GM18508 (cell line): ENCODE measurements around the gene HK2.

Experiments used
- ATAC-seq: cut with Tn5 transposase; IDR thresholded peaks from one replicate; pipeline ENCODE4 v1.9.1; 2021; ENCODE audit warnings: moderate number of reproducible peaks; ENCODE audit not compliant: insufficient read depth, unreplicated experiment

The HK2 gene

GRCh38 chr2:74922592-74923227, 88.8 kb downstream of the HK2 start:
- ATAC-seq, result no peak

- ATAC-seq, result no peak
Observed at GRCh38 chr2:74924463-74925265, 90.7 kb downstream of the HK2 start.

GRCh38 chr2:74925361-74925786, 91.4 kb downstream of the HK2 start:
- no peak for ATAC-seq

DNA sequence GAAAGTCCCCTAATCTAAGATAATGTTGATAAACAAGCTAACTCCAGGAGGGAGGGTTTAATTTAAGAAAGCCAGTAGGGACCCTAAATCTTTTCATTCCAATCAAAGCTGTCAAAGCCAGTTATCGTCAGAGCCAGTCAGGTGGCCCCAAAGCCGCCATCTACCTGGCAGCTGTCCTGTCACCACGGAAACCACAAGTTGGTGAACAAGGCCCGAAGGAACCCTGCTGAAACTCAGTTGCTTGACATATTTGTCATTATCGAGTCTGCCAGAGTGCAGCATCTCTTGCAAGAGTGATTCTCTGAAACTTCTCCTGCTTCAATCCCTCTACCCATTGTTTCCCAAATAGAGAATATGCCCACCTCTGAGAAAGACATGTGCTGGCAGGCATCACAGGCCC, 93.7 kb downstream of the HK2 start:
- ATAC-seq, result no peak

- no peak for ATAC-seq
Observed at GRCh38 chr2:74930811-74931486, 97.0 kb downstream of the HK2 start.

GRCh38 chr2:74931940-74932339, 98.0 kb downstream of the HK2 start:
- no peak for ATAC-seq

GRCh38 chr2:74935975-74936391, 102.1 kb downstream of the HK2 start:
- ATAC-seq, result no peak

DNA sequence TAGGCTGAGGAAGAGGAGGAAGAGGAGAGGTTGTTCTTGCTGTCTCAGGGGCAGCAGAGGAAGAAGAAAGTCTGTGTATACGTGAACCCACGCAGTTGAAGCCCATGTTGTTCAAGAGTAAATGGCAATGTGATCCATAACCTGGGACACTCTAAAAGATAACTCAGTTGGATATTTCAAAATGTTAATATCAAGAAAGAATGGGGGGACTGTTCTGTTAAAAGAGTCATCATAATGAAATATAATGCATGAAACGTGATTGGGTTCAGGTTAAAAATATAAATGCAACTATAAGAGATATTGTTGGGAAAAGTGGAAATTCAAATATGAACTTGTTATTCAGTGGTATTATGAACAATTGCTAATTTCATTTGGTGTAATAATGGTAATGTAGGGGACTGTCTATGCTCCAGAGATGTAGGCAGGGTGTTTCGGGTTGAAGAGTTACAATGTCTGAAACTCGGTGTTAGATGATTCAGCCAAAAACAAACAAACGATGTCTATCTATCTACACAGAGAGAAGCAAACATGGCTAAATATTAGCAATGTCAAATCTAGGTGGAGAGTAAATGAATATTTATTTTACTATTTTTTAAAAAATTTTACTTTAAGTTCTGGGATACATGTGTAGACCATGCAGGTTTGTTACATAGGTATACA, 103.4 kb downstream of the HK2 start:
- ATAC-seq, result no peak

DNA sequence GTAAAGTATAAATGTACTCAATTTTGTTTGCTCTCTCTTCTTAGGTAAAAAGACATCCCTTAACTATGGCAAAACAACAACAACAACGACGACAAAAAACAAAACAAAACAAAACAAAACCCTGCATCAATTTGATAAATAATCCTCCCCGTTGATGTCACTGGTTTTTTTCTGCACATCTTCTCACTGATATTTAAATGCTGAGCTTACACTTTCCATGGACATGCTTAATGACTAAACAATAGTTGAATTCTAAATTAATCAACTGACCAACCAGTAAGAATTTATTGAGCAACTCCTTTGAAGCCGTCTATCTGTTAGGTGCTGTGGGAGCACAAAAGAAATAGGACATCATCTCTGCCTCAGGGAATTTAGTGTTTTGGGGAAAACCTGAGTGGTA, 104.3 kb downstream of the HK2 start:
- ATAC-seq, result no peak

GRCh38 chr2:74939919-74940812, 106.2 kb downstream of the HK2 start:
- no peak for ATAC-seq

- ATAC-seq, result no peak
Observed at GRCh38 chr2:74941284-74941683, 107.4 kb downstream of the HK2 start.

- ATAC-seq, result no peak
Observed at GRCh38 chr2:74942263-74942662, 108.3 kb downstream of the HK2 start.
